DND-41 (cell line): Measurements from ENCODE around the gene NPM1.

Experiments used
- ATAC-seq: fragments of 200-7000 bp; cut with Tn5 transposase; 3 replicates; pipeline ENCODE4 v1.9.1; 2021; ENCODE audit warnings: low read depth; ENCODE audit not compliant: insufficient read depth
- DNase-seq: peaks from one replicate; pipeline ENCODE4 v3.0.0-alpha.2; 2020
- H2AFZ ChIP-seq: 2 replicates; pipeline ENCODE4 v1.6.0; 2012; ENCODE audit warnings: low read depth, low read length
- H3K27ac ChIP-seq: 2 replicates; pipeline ENCODE4 v1.5.1; 2012; ENCODE audit warnings: low read length, inconsistent platforms
- H3K27me3 ChIP-seq: fragments of 200-600 bp; sonication (generic); 2 replicates; pipeline ENCODE4 v1.6.0; 2012; ENCODE audit warnings: low read length, mild to moderate bottlenecking, inconsistent platforms; ENCODE audit not compliant: insufficient read depth, poor library complexity
- H3K36me3 ChIP-seq: 2 replicates; pipeline ENCODE4 v1.5.1; 2012; ENCODE audit warnings: low read length, inconsistent platforms; ENCODE audit not compliant: insufficient read depth
- H3K4me1 ChIP-seq: 2 replicates; pipeline ENCODE4 v1.5.1; 2012; ENCODE audit warnings: mild to moderate bottlenecking, low read length; ENCODE audit not compliant: insufficient read depth
- H3K4me2 ChIP-seq: 2 replicates; pipeline ENCODE4 v1.6.0; 2012; ENCODE audit warnings: mild to moderate bottlenecking, moderate library complexity, low read length, inconsistent platforms; ENCODE audit not compliant: insufficient read depth
- H3K4me3 ChIP-seq, 2 experiments: fragments of 200-600 bp in 1 of 2; shearing (Covaris generic) in 1 of 2; 2 replicates each; pipeline ENCODE4 v1.5.1; 2012 to 2016; ENCODE audit warnings: inconsistent platforms in 2 of 2, low read length in 2 of 2, mild to moderate bottlenecking in 2 of 2, low read depth in 1 of 2, moderate library complexity in 1 of 2
- H3K79me2 ChIP-seq: 2 replicates; pipeline ENCODE4 v1.6.0; 2012; ENCODE audit warnings: low read length, inconsistent platforms; ENCODE audit not compliant: insufficient read depth
- H3K9ac ChIP-seq: 2 replicates; pipeline ENCODE4 v1.6.0; 2012; ENCODE audit warnings: low read depth, mild to moderate bottlenecking, inconsistent platforms, low read length, moderate library complexity
- H3K9me3 ChIP-seq: 2 replicates; pipeline ENCODE4 v1.5.1; 2012; ENCODE audit warnings: low read length, moderate library complexity, mild to moderate bottlenecking, inconsistent platforms; ENCODE audit not compliant: insufficient read depth, severe bottlenecking
- H4K20me1 ChIP-seq: 2 replicates; pipeline ENCODE4 v1.6.0; 2012; ENCODE audit warnings: low read length; ENCODE audit not compliant: insufficient read depth
- CTCF ChIP-seq: IDR thresholded peaks from 2 replicates; pipeline ENCODE4 v1.5.1; 2012; ENCODE audit warnings: borderline replicate concordance, low read length, moderate library complexity, mild to moderate bottlenecking; ENCODE audit not compliant: poor library complexity, severe bottlenecking; ENCODE audit errors: extremely low read depth
- EZH2 ChIP-seq: IDR thresholded peaks from 3 replicates; pipeline ENCODE4 v1.6.1; 2012; ENCODE audit warnings: borderline replicate concordance, low read depth, mild to moderate bottlenecking, moderate library complexity, low read length, inconsistent platforms; ENCODE audit not compliant: severe bottlenecking

The NPM1 gene

GRCh38 chr5:171431251-171431777, 43.7 kb downstream of the NPM1 start:
- Histone ChIP-seq H3K27ac (no peak overlapping the region), H2AFZ (no peak overlapping the region), H3K36me3 (no peaks in the 10 kb centered on the region), H3K4me2 (no peak overlapping the region), H3K4me3 (no peak overlapping the region), H3K27me3 (no peaks in the 10 kb centered on the region), H3K9me3 (no peaks in the 10 kb centered on the region), H4K20me1 (peaks cover 5% of the 10 kb centered on the region; the same call in 1 of the 2 replicates), H3K4me1 (no peaks in the 10 kb centered on the region), H3K79me2 (no peaks in the 10 kb centered on the region), H3K9ac (no peak overlapping the region)
- ATAC-seq (no peak), DNase-seq (no peak)
- no peak for TF ChIP-seq EZH2
- no peak for TF ChIP-seq CTCF

GRCh38 chr5:171432076-171432475, 44.4 kb downstream of the NPM1 start:
- no peaks in the 10 kb centered on the region for H3K27me3 ChIP-seq
- peaks cover 5% of the 10 kb centered on the region; the same call in 1 of the 2 replicates for H4K20me1 ChIP-seq
- H3K9ac ChIP-seq = no peak overlapping the region
- no peaks in the 10 kb centered on the region for H3K36me3 ChIP-seq
- H3K4me2 ChIP-seq = no peak overlapping the region
- TF ChIP-seq CTCF (no peak), EZH2 (no peak)
- H2AFZ ChIP-seq = no peak overlapping the region
- H3K9me3 ChIP-seq = no peaks in the 10 kb centered on the region
- no peaks in the 10 kb centered on the region for H3K4me1 ChIP-seq
- DNase-seq = no peak
- ATAC-seq = no peak
- no peak overlapping the region for H3K27ac ChIP-seq
- H3K4me3 ChIP-seq = no peak overlapping the region
- H3K79me2 ChIP-seq = no peaks in the 10 kb centered on the region

GRCh38 chr5:171432583-171433351, 45.1 kb downstream of the NPM1 start:
- Histone ChIP-seq H3K4me1 (no peaks in the 10 kb centered on the region), H3K4me3 (no peak overlapping the region), H2AFZ (no peak overlapping the region), H3K9ac (no peak overlapping the region), H3K27me3 (no peaks in the 10 kb centered on the region), H3K36me3 (no peaks in the 10 kb centered on the region), H3K79me2 (no peaks in the 10 kb centered on the region), H3K27ac (no peak overlapping the region), H3K9me3 (no peaks in the 10 kb centered on the region), H4K20me1 (peaks cover 5% of the 10 kb centered on the region; the same call in 1 of the 2 replicates), H3K4me2 (no peak overlapping the region)
- no peak for TF ChIP-seq EZH2
- TF ChIP-seq CTCF = no peak
- ATAC-seq = no peak
- DNase-seq = no peak

GRCh38 chr5:171433352-171433698, 45.7 kb downstream of the NPM1 start:
- no peaks in the 10 kb centered on the region for H3K79me2 ChIP-seq
- H3K4me3 ChIP-seq = no peak overlapping the region
- ATAC-seq = no peak
- H4K20me1 ChIP-seq = peaks cover under 1% of the 10 kb centered on the region; the same call in 1 of the 2 replicates
- H3K4me2 ChIP-seq = no peak overlapping the region
- no peak overlapping the region for H2AFZ ChIP-seq
- TF ChIP-seq EZH2 (no peak), CTCF (no peak)
- no peaks in the 10 kb centered on the region for H3K9me3 ChIP-seq
- H3K4me1 ChIP-seq = no peaks in the 10 kb centered on the region
- DNase-seq = no peak
- no peak overlapping the region for H3K27ac ChIP-seq
- H3K27me3 ChIP-seq = no peaks in the 10 kb centered on the region
- no peak overlapping the region for H3K9ac ChIP-seq
- H3K36me3 ChIP-seq = no peaks in the 10 kb centered on the region
